GM12874 (cell line): Measurements from ENCODE around the gene GOLGA1.
A peak's percentile ranks its signal among the peaks of the same experiment; 100 is the strongest.

Source experiments
- TF ChIP-seq, protein P1 (sequence below): IDR thresholded peaks from 2 replicates; pipeline ENCODE4 v1.5.1; 2011; ENCODE audit warnings: low read depth, mild to moderate bottlenecking, control low read depth, low read length, moderate library complexity; ENCODE audit not compliant: insufficient read depth

GOLGA1 gene

GRCh38 chr9:124869986-124870560, 70.8 kb downstream of the GOLGA1 start:
- TF ChIP-seq, protein P1, sequence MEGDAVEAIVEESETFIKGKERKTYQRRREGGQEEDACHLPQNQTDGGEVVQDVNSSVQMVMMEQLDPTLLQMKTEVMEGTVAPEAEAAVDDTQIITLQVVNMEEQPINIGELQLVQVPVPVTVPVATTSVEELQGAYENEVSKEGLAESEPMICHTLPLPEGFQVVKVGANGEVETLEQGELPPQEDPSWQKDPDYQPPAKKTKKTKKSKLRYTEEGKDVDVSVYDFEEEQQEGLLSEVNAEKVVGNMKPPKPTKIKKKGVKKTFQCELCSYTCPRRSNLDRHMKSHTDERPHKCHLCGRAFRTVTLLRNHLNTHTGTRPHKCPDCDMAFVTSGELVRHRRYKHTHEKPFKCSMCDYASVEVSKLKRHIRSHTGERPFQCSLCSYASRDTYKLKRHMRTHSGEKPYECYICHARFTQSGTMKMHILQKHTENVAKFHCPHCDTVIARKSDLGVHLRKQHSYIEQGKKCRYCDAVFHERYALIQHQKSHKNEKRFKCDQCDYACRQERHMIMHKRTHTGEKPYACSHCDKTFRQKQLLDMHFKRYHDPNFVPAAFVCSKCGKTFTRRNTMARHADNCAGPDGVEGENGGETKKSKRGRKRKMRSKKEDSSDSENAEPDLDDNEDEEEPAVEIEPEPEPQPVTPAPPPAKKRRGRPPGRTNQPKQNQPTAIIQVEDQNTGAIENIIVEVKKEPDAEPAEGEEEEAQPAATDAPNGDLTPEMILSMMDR = no peak

DNA sequence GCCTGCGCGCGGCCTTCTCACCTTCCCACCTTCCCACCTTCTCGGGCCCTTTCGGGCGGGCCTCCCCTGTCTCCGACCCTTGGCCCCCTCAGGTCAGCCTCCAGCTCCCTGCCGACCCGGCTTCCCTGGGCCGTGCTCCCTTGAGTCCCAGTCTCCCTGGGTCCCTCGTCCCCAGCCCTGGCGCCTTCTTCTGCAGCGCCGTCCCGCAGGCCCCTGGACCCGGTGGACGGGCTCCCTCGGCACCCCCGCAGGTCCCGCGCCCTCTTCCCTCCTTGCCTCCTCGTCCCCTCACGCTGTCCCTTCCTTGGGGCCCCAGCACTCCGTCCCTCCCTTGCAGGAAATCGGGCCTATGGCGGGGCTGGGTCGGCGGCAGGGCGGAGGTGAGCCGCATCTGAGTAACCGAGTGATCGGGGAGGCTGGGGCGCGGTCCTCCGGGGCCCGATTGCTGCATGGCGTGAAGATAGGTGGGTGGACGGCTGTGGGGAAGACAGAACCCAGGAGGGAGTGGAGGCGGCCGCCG, 71.4 kb downstream of the GOLGA1 start:
- TF ChIP-seq, protein P1 = no peak

GRCh38 chr9:124868511-124869465, 72.1 kb downstream of the GOLGA1 start:
- TF ChIP-seq, protein P1 = peak; percentile 54

- TF ChIP-seq, protein P1 = no peak
Measured at GRCh38 chr9:124863371-124863871, 77.5 kb downstream of the GOLGA1 start.

DNA sequence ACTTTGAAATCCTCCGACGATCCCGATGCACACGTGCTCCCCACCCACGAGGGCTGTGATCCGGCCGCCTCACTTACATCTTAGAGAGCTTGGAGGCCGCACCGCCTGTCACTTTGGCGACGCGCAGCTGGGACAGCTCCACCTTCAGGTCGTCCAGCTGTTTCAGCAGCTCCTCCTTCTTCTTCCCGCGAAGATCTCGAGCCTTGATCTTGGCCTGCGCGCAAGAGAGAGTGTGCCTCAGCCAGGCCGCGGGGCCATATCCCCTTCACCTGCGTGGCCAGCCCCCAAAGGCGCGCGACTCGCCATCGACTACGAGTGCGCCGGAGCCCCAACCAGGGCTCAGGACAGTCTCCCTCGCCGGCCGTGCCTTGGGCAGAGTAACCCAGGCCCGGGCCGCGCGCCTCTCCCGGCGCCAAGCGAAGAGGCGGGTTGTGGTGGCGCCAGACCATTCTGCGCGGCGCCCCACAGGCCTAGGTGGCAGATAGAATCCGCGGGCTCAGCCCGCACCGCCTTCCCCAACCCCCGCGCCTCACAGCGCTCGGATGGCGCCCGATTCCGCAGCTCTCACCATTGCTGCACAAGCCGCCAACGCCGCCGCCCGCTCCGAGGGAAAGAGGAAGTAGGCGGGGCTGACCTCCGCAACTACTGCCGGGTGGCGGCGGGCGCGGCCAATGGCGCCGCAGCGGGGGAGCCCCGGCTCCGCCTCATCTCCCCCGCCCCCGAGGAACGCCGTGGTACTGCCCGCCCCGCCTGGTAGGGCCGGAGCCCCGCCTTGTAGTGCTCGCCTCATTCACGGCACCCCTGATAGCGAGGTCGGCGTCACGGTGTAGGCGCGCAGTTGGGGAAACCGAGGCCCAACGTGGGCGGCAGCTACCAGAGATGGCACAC, 79.3 kb downstream of the GOLGA1 start, which contains the start of the genes ARPC5L and RPL35:
Gene ARPC5L, plus strand, starts transcription at position 789 of the 888 bp plus-strand sequence. CDS start 7,161 bp downstream, outside the sequence.
Gene RPL35, minus strand, starts transcription at position 616 of the 888 bp plus-strand sequence. Its CDS starts 45 bp downstream, at position 571.
- TF ChIP-seq, protein P1 = no peak

GRCh38 chr9:124860582-124861341, 80.1 kb downstream of the GOLGA1 start:
- TF ChIP-seq, protein P1 = no peak
